HCT116 (cell line): ENCODE data around the gene LIPI. TPM values are rescaled to one million over a fixed set of nuclear protein-coding genes. Genes with fewer than 3 reads are reported as not detected.

Source experiments
- ATAC-seq: fragments of 200-7000 bp; cut with Tn5 transposase; 2 replicates; pipeline ENCODE4 v1.9.1; 2020; ENCODE audit warnings: mild to moderate bottlenecking, moderate library complexity
- BruUV-seq: library from RNA; stranded (reverse); fragments of 400-500 nt; replicated peaks from 2 replicates; lab custom pipeline; 2021; lab: Mats Ljungman, UMichigan
- CTCF ChIA-PET: fragments of 300-600 bp; sonication (Branson Sonifier 250); formaldehyde crosslinking; loops from one replicate; lab custom pipeline; 2021; ENCODE audit warnings: antibody characterized with exemption; lab: Charles Lee
- POLR2A ChIA-PET: fragments of 300-600, 350-600 bp; sonication (Branson Sonifier 250); formaldehyde crosslinking; loops from one replicate; lab custom pipeline; 2021; ENCODE audit warnings: antibody characterized with exemption; lab: Charles Lee
- RAD21 ChIA-PET, 2 experiments: fragments of 300-600 bp; sonication (Branson Sonifier 250); formaldehyde crosslinking; loops; one replicate each; lab custom pipeline; 2023; ENCODE audit warnings: low total read pairs in 2 of 2; ENCODE audit not compliant: uncharacterized antibody in 2 of 2, unreplicated experiment in 2 of 2, low non-redundant PET in 1 of 2; lab: Charles Lee
- DNase-seq: peaks from one replicate; pipeline ENCODE4 v3.0.0-alpha.2; 2010; ENCODE audit warnings: low read depth, low spot score
- H2AFZ ChIP-seq: fragments of 200-600 bp; shearing (Covaris generic), sonication (generic); 2 replicates; pipeline ENCODE4 v1.6.1; 2017; ENCODE audit warnings: low read depth, mixed run types, mixed read lengths, antibody characterized with exemption, low read length; ENCODE audit not compliant: poor library complexity, severe bottlenecking
- H3K27ac ChIP-seq: 2 replicates; pipeline ENCODE4 v1.5.1; 2012; ENCODE audit warnings: low read depth, low read length
- H3K27me3 ChIP-seq: fragments of 200-600 bp; sonication (generic); 2 replicates; pipeline ENCODE4 v1.6.1; 2016; ENCODE audit warnings: mixed run types, low read length, mixed read lengths; ENCODE audit not compliant: insufficient read depth
- H3K36me3 ChIP-seq, 2 experiments: fragments of 200-500 bp in 1 of 2; fragments of 200-600 bp in 1 of 2; sonication (Bioruptor generic) in 1 of 2; sonication (generic) in 1 of 2; 2 replicates each; pipeline versions ENCODE4 v1.5.1 to v1.6.1; 2014 to 2016; ENCODE audit warnings: low read length in 2 of 2, inconsistent platforms in 1 of 2, mixed read lengths in 1 of 2, mixed run types in 1 of 2; ENCODE audit not compliant: insufficient read depth in 2 of 2, control insufficient read depth in 1 of 2
- H3K4me1 ChIP-seq, 2 experiments: fragments of 200-600 bp in 1 of 2; sonication (generic) in 1 of 2; 2 replicates each; pipeline versions ENCODE4 v1.5.1 to v1.6.1; 2012 to 2017; ENCODE audit warnings: low read length in 2 of 2, inconsistent platforms in 1 of 2, mild to moderate bottlenecking in 1 of 2, mixed read lengths in 1 of 2, mixed run types in 1 of 2, moderate library complexity in 1 of 2; ENCODE audit not compliant: insufficient read depth in 2 of 2, control insufficient read depth in 1 of 2
- H3K4me2 ChIP-seq: fragments of 200-600 bp; sonication (generic); 2 replicates; pipeline ENCODE4 v1.6.1; 2017; ENCODE audit warnings: mixed run types, low read length, mixed read lengths
- H3K4me3 ChIP-seq, 2 experiments: fragments of 200-600 bp in 1 of 2; sonication (generic) in 1 of 2; replicated peaks in 1 of 2; 2 replicates each; pipeline ENCODE4 v1.5.1; 2011 to 2016; ENCODE audit warnings: low read length in 2 of 2, control low read depth in 1 of 2, low read depth in 1 of 2, mild to moderate bottlenecking in 1 of 2, mixed read lengths in 1 of 2, mixed run types in 1 of 2
- H3K79me2 ChIP-seq: fragments of 200-600 bp; sonication (generic); 2 replicates; pipeline ENCODE4 v1.6.1; 2017; ENCODE audit warnings: mild to moderate bottlenecking, mixed run types, low read length, moderate library complexity, mixed read lengths; ENCODE audit not compliant: insufficient read depth
- H3K9ac ChIP-seq: fragments of 200-600 bp; sonication (generic); 2 replicates; pipeline ENCODE4 v1.6.1; 2016; ENCODE audit warnings: low read length, mixed read lengths
- H3K9me2 ChIP-seq: fragments of 200-600 bp; sonication (generic), shearing (Covaris generic); 2 replicates; pipeline ENCODE4 v1.6.1; 2017; ENCODE audit warnings: mixed run types, mild to moderate bottlenecking, moderate library complexity; ENCODE audit not compliant: insufficient read depth
- H3K9me3 ChIP-seq, 2 experiments: fragments of 200-500 bp in 1 of 2; fragments of 200-600 bp in 1 of 2; sonication (Bioruptor generic) in 1 of 2; sonication (generic) in 1 of 2; 2 replicates each; pipeline ENCODE4 v1.6.1; 2014 to 2017; ENCODE audit warnings: low read length in 2 of 2, mixed read lengths in 2 of 2, inconsistent platforms in 1 of 2, low read depth in 1 of 2, mild to moderate bottlenecking in 1 of 2, mixed run types in 1 of 2, moderate library complexity in 1 of 2; ENCODE audit not compliant: control insufficient read depth in 1 of 2, insufficient read depth in 1 of 2
- H4K20me1 ChIP-seq: fragments of 200-600 bp; sonication (generic), shearing (Covaris generic); 2 replicates; pipeline ENCODE4 v1.6.1; 2017; ENCODE audit warnings: mixed run types, mild to moderate bottlenecking, moderate library complexity; ENCODE audit not compliant: insufficient read depth
- ATF3 ChIP-seq: IDR thresholded peaks from 2 replicates; pipeline ENCODE4 v1.6.1; 2012
- CEBPB ChIP-seq: IDR thresholded peaks from 2 replicates; pipeline ENCODE4 v1.6.1; 2012; ENCODE audit warnings: low read depth
- EGR1 ChIP-seq: IDR thresholded peaks from 2 replicates; pipeline ENCODE4 v1.6.1; 2012; ENCODE audit warnings: low read depth
- EZH2phosphoT487 ChIP-seq: fragments of 200-600 bp; IDR thresholded peaks from 2 replicates; pipeline ENCODE4 v1.6.1; 2018; ENCODE audit warnings: antibody characterized with exemption, borderline replicate concordance
- FOSL1 ChIP-seq: IDR thresholded peaks from 2 replicates; pipeline ENCODE4 v1.6.1; 2012; ENCODE audit warnings: low read depth
- JUND ChIP-seq: IDR thresholded peaks from 2 replicates; pipeline ENCODE4 v1.6.1; 2012
- MAX ChIP-seq: IDR thresholded peaks from 2 replicates; pipeline ENCODE4 v1.6.1; 2012
- POLR2AphosphoS5 ChIP-seq: IDR thresholded peaks from 2 replicates; pipeline ENCODE4 v1.6.1; 2011; ENCODE audit warnings: mild to moderate bottlenecking, low read depth, low read length, moderate library complexity
- RAD21 ChIP-seq: IDR thresholded peaks from 2 replicates; pipeline ENCODE4 v1.6.1; 2012; ENCODE audit warnings: low read depth, mild to moderate bottlenecking
- SRF ChIP-seq: IDR thresholded peaks from 2 replicates; pipeline ENCODE4 v1.6.1; 2012; ENCODE audit warnings: low read depth
- TCF7L2 ChIP-seq: IDR thresholded peaks from 2 replicates; pipeline ENCODE4 v1.7.0; 2011; ENCODE audit warnings: borderline replicate concordance, inconsistent platforms; ENCODE audit not compliant: insufficient read depth, insufficient read length; ENCODE audit errors: extremely low read depth
- ZBTB33 ChIP-seq: IDR thresholded peaks from 2 replicates; pipeline ENCODE4 v1.6.1; 2011; ENCODE audit warnings: mild to moderate bottlenecking, low read length, moderate library complexity; ENCODE audit not compliant: insufficient replicate concordance; ENCODE audit errors: extremely low read depth
- ZFX ChIP-seq: fragments of 450-650 bp; IDR thresholded peaks from 2 replicates; pipeline ENCODE4 v1.6.1; 2017
- intact Hi-C: fragments of 100-400 bp; cut with micrococcal nuclease; formaldehyde crosslinking; loops from 2 replicates; pipeline ENCODE4 v1.10.0; 2022
- total RNA-seq: library from RNA; stranded (reverse); gene quantifications from one replicate; pipeline ENCODE4 v1.2.1, GENCODE V29; 2021; ENCODE audit not compliant: unreplicated experiment
- TF ChIP-seq, protein P1 (sequence below), 3 experiments: fragments of 200-600 bp in 1 of 3; sonication (generic) in 1 of 3; IDR thresholded peaks in 2 of 3; conservative IDR thresholded peaks in 1 of 3; 2 replicates each; pipeline ENCODE4 v1.5.1; 2012 to 2017; ENCODE audit warnings: low read depth in 2 of 3, low read length in 2 of 3, antibody characterized with exemption in 1 of 3, borderline replicate concordance in 1 of 3, control low read depth in 1 of 3, mild to moderate bottlenecking in 1 of 3, mixed read lengths in 1 of 3, mixed run types in 1 of 3, moderate library complexity in 1 of 3; ENCODE audit not compliant: insufficient read depth in 1 of 3

The LIPI gene
- total RNA-seq, 1 experiment from 2014 or later: not detected

DNA sequence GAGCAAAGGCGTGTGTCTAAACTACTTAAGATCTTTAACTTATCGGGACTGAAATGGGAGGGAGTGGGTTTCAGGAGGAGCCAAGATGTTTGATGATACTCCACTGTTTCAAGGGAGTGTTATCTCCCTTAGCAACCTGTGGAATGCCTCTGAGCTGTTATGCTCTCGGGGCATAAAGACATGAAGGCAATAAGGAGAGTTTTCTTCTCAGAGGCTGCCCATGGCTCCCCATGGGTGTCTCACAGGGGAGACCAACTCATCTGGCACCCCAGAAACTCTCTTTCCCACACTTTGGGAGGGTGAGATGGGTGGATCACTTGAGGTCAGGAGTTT is 130.0 kb downstream of the LIPI start:
- Histone ChIP-seq H3K27ac (no peak overlapping the region), H3K27me3 (no peaks in the 10 kb centered on the region), H3K4me1 (no peaks in the 10 kb centered on the region)
- DNase-seq (no peak), ATAC-seq (no peak)
- TF ChIP-seq ZFX: no peak
- TF ChIP-seq CEBPB: no peak
- no peak for TF ChIP-seq ZBTB33
- no peak for TF ChIP-seq MAX
- no peak for TF ChIP-seq FOSL1
- TF ChIP-seq JUND: no peak
- TF ChIP-seq EGR1: no peak
- TF ChIP-seq SRF: no peak
- TF ChIP-seq, all 23 proteins: peak for 0
- Histone ChIP-seq H3K36me3 (no peaks in the 10 kb centered on the region), H2AFZ (no peak overlapping the region), H3K79me2 (no peaks in the 10 kb centered on the region), H4K20me1 (no peaks in the 10 kb centered on the region), H3K9ac (no peak overlapping the region), H3K9me3 (no peaks in the 10 kb centered on the region; a peak in 2 of 4 replicates), H3K4me3 (no peak overlapping the region), H3K9me2 (no peaks in the 10 kb centered on the region), H3K4me2 (no peak overlapping the region)
- CTCF ChIA-PET: no interaction called here
- BruUV-seq: no TSS peak
- POLR2A ChIA-PET: no interaction called here
- intact Hi-C loops: no loop called here
- RAD21 ChIA-PET: no interaction called here

GRCh38 chr21:14080040-14080763 is 130.6 kb downstream of the LIPI start:
- intact Hi-C loops: no loop called here
- H3K36me3 ChIP-seq: no peaks in the 10 kb centered on the region
- ChIA-PET POLR2A (no interaction called here), CTCF (no interaction called here), RAD21 (no interaction called here)
- no peaks in the 10 kb centered on the region; a peak in 2 of 4 replicates for H3K9me3 ChIP-seq
- H3K4me2 ChIP-seq: no peak overlapping the region
- no peaks in the 10 kb centered on the region for H4K20me1 ChIP-seq
- H3K27me3 ChIP-seq: no peaks in the 10 kb centered on the region
- DNase-seq (no peak), ATAC-seq (no peak)
- no peak overlapping the region for H3K9ac ChIP-seq
- H2AFZ ChIP-seq: no peak overlapping the region
- no peaks in the 10 kb centered on the region for H3K9me2 ChIP-seq
- H3K79me2 ChIP-seq: no peaks in the 10 kb centered on the region
- TF ChIP-seq JUND (no peak), ATF3 (no peak), EZH2phosphoT487 (no peak), RAD21 (no peak), POLR2AphosphoS5 (no peak), TCF7L2 (no peak)
- TF ChIP-seq, protein P1, sequence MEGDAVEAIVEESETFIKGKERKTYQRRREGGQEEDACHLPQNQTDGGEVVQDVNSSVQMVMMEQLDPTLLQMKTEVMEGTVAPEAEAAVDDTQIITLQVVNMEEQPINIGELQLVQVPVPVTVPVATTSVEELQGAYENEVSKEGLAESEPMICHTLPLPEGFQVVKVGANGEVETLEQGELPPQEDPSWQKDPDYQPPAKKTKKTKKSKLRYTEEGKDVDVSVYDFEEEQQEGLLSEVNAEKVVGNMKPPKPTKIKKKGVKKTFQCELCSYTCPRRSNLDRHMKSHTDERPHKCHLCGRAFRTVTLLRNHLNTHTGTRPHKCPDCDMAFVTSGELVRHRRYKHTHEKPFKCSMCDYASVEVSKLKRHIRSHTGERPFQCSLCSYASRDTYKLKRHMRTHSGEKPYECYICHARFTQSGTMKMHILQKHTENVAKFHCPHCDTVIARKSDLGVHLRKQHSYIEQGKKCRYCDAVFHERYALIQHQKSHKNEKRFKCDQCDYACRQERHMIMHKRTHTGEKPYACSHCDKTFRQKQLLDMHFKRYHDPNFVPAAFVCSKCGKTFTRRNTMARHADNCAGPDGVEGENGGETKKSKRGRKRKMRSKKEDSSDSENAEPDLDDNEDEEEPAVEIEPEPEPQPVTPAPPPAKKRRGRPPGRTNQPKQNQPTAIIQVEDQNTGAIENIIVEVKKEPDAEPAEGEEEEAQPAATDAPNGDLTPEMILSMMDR (IDR thresholded peaks at IDR 0.05 in 2 of 3, conservative IDR thresholded peaks at IDR 0.05 in 1 of 3; ENCODE audit: borderline replicate concordance in 1 of 3, insufficient read depth in 1 of 3, low read depth in 2 of 3, low read length in 2 of 3): no peak
- BruUV-seq: no TSS peak
- no peaks in the 10 kb centered on the region for H3K4me1 ChIP-seq
- no peak overlapping the region for H3K4me3 ChIP-seq
- H3K27ac ChIP-seq: no peak overlapping the region
